ENCODE data around the gene COPS4. TPM values are rescaled to one million over a fixed set of nuclear protein-coding genes. Genes with fewer than 3 reads are reported as not detected.
"Not testable (repeated sequence)": the region's sequence is repeated elsewhere in the genome, so short reads cannot be mapped to it uniquely, and the experiment has no call there.

Gene COPS4
- total and polyA plus RNA-seq, 11 donors = 13.0 to 67.2 (median 54.5) TPM

GRCh38 chr4:83065266-83065665, 30.3 kb downstream of the COPS4 start:
- Histone ChIP-seq H3K27me3 (no peaks in the 10 kb centered on the region), H3K36me3 (peaks cover 3 to 100% (median 97%) of the 10 kb centered on the region in 9 donors), H3K9me3 (no peaks in the 10 kb centered on the region), H3K27ac (no peak overlapping the region), H3K4me1 (peaks cover 0 to 8% (median 0%) of the 10 kb centered on the region in 12 donors), H3K4me3 (no peak overlapping the region)
- 84 to 94% (median 91%) methylated on average over 1 of the region's 1 CpG for WGBS, 4 donors
- no peak for ATAC-seq
- intact Hi-C loops (cut with DNase I) = loop anchor here in 2 of 10 donors (5.0 kb wide), 2 partner anchors 193 to 202 kb away; no protein-coding TSS in a partner anchor
- DNase-seq = no peak
- TF ChIP-seq CTCF (IDR thresholded peaks at IDR 0.05) (no peak), POLR2A (IDR thresholded peaks at IDR 0.05) (no peak)

GRCh38 chr4:83067058-83067639, 32.2 kb downstream of the COPS4 start:
- Histone ChIP-seq H3K27ac (no peak overlapping the region), H3K4me3 (no peak overlapping the region), H3K36me3 (peaks cover 3 to 100% (median 97%) of the 10 kb centered on the region in 9 donors), H3K4me1 (peaks cover 0 to 8% (median 0%) of the 10 kb centered on the region in 12 donors), H3K9me3 (no peaks in the 10 kb centered on the region), H3K27me3 (no peaks in the 10 kb centered on the region)
- WGBS, 4 donors = 89 to 95% (median 92%) methylated on average over 10 of the region's 10 CpGs
- ATAC-seq = no peak
- intact Hi-C loops (cut with DNase I) = loop anchor here in 2 of 10 donors (5.0 kb wide), 2 partner anchors 195 to 200 kb away; no protein-coding TSS in a partner anchor
- DNase-seq = no peak
- no peak for TF ChIP-seq CTCF (IDR thresholded peaks at IDR 0.05)
- no peak for TF ChIP-seq POLR2A (IDR thresholded peaks at IDR 0.05)

GRCh38 chr4:83071116-83071515, 36.1 kb downstream of the COPS4 start:
- Histone ChIP-seq H3K27me3 (no peaks in the 10 kb centered on the region), H3K4me1 (peaks cover 0 to 13% (median 0%) of the 10 kb centered on the region in 12 donors), H3K27ac (no peak overlapping the region), H3K4me3 (no peak overlapping the region), H3K9me3 (no peaks in the 10 kb centered on the region), H3K36me3 (peaks cover 3 to 95% (median 78%) of the 10 kb centered on the region in 9 donors)
- intact Hi-C loops (cut with DNase I) = loop anchor here in 4 of 10 donors (5.0 kb wide), 2 partner anchors 181 to 191 kb away; no protein-coding TSS in a partner anchor
- TF ChIP-seq CTCF (IDR thresholded peaks at IDR 0.05) (no peak), POLR2A (IDR thresholded peaks at IDR 0.05) (no peak)
- DNase-seq (no peak), ATAC-seq (no peak)
- WGBS, 4 donors = 93 to 100% (median 97%) methylated on average over 1 of the region's 1 CpG

GRCh38 chr4:83074086-83074704, 39.2 kb downstream of the COPS4 start:
- Histone ChIP-seq H3K9me3 (no peaks in the 10 kb centered on the region), H3K27me3 (no peaks in the 10 kb centered on the region), H3K36me3 (peaks cover 2 to 75% (median 57%) of the 10 kb centered on the region in 9 donors), H3K4me3 (no peak overlapping the region), H3K4me1 (peaks cover 0 to 13% (median 0%) of the 10 kb centered on the region in 12 donors), H3K27ac (no peak overlapping the region)
- TF ChIP-seq POLR2A (IDR thresholded peaks at IDR 0.05) (no peak), CTCF (IDR thresholded peaks at IDR 0.05) (peak; percentile 53 to 79 (median 69))
- peak in 1 of 4 donors; percentile 54 for ATAC-seq
- intact Hi-C loops (cut with DNase I) = loop anchor here in 5 of 10 donors (2.0 to 5.0 kb wide), 3 partner anchors 178 to 188 kb away; no protein-coding TSS in a partner anchor
- DNase-seq = peak in 2 of 5 donors; percentile 12 to 23
- 79 to 81% (median 80%) methylated on average over 10 of the region's 10 CpGs for WGBS, 4 donors

GRCh38 chr4:83074783-83075182, 39.8 kb downstream of the COPS4 start:
- intact Hi-C loops (cut with DNase I) = loop anchor here in 6 of 10 donors (2.0 to 5.0 kb wide), 4 partner anchors 178 to 188 kb away; no protein-coding TSS in a partner anchor
- not testable (repeated sequence) for H3K27ac ChIP-seq, ATAC-seq

More at GRCh38 chr4:83074783-83075182, 39.8 kb downstream of the COPS4 start:
- peaks cover 0 to 13% (median 0%) of the 10 kb centered on the region in 12 donors for H3K4me1 ChIP-seq
- H3K27me3 ChIP-seq, DNase-seq, H3K9me3 ChIP-seq, H3K4me3 ChIP-seq: not testable (repeated sequence)
- 93 to 97% (median 96%) methylated on average over 7 of the region's 7 CpGs for whole genome bisulfite sequencing, 4 donors
- peaks cover 0 to 69% (median 51%) of the 10 kb centered on the region in 9 donors for H3K36me3 ChIP-seq

All from heart left ventricle (tissue), 16 donors.